PC-9 (cell line): ENCODE measurements around the gene ITSN2. TPM values are rescaled to one million over a fixed set of nuclear protein-coding genes. Genes with fewer than 3 reads are reported as not detected.
"Not testable (repeated sequence)": the region's sequence is repeated elsewhere in the genome, so short reads cannot be mapped to it uniquely, and the experiment has no call there.

Source experiments
- BruUV-seq: library from RNA; stranded (reverse); fragments of 400-500 nt; replicated peaks from 2 replicates; lab custom pipeline; 2021; lab: Mats Ljungman, UMichigan
- CTCF ChIA-PET: fragments of 300-600 bp; sonication (Branson Sonifier 250); formaldehyde crosslinking; loops from one replicate; lab custom pipeline; 2022; ENCODE audit warnings: antibody characterized with exemption; lab: Charles Lee
- POLR2A ChIA-PET: fragments of 300-600 bp; sonication (Branson Sonifier 250); formaldehyde crosslinking; loops from one replicate; lab custom pipeline; 2022; ENCODE audit warnings: antibody characterized with exemption; ENCODE audit not compliant: unreplicated experiment; lab: Charles Lee
- DNase-seq, 2 experiments: peaks; one replicate each; pipeline versions ENCODE4 v3.0.0 to v3.0.0-alpha.2; 2015 to 2022; ENCODE audit warnings: mixed read lengths in 1 of 2
- H2AFZ ChIP-seq: fragments of 200-600 bp; sonication (generic); 2 replicates; pipeline ENCODE4 v1.8.1; 2017; ENCODE audit warnings: antibody characterized with exemption
- H3F3A ChIP-seq: fragments of 200-600 bp; sonication (generic); 2 replicates; pipeline ENCODE4 v1.8.1; 2017; ENCODE audit warnings: antibody characterized with exemption, mild to moderate bottlenecking, low read depth; ENCODE audit not compliant: insufficient read depth
- H3K27ac ChIP-seq: fragments of 200-600 bp; sonication (generic); 2 replicates; pipeline ENCODE4 v1.6.1; 2016; ENCODE audit warnings: mixed run types
- H3K27me3 ChIP-seq: fragments of 200-600 bp; sonication (generic); 2 replicates; pipeline ENCODE4 v1.6.1; 2016; ENCODE audit warnings: low read depth, mixed run types; ENCODE audit not compliant: insufficient read depth
- H3K36me3 ChIP-seq: fragments of 200-600 bp; sonication (generic); 2 replicates; pipeline ENCODE4 v1.6.1; 2016; ENCODE audit warnings: low read depth, mixed run types
- H3K4me1 ChIP-seq: fragments of 200-600 bp; sonication (generic); replicated peaks from 2 replicates; pipeline ENCODE4 v1.6.1; 2016; ENCODE audit warnings: mixed run types; ENCODE audit not compliant: insufficient read depth
- H3K4me2 ChIP-seq: fragments of 200-600 bp; sonication (generic); 2 replicates; pipeline ENCODE4 v1.6.1; 2017; ENCODE audit warnings: mixed run types
- H3K4me3 ChIP-seq: fragments of 200-600 bp; sonication (generic); 2 replicates; pipeline ENCODE4 v1.6.1; 2016; ENCODE audit warnings: mixed run types
- H3K79me2 ChIP-seq: fragments of 200-600 bp; sonication (generic); 2 replicates; pipeline ENCODE4 v1.6.1; 2017; ENCODE audit warnings: low read depth, mixed run types
- H3K9me2 ChIP-seq: fragments of 200-600 bp; sonication (generic); 2 replicates; pipeline ENCODE4 v1.8.1; 2017; ENCODE audit warnings: mild to moderate bottlenecking; ENCODE audit not compliant: insufficient read depth
- H3K9me3 ChIP-seq: fragments of 200-600 bp; sonication (generic); 2 replicates; pipeline ENCODE4 v1.8.1; 2016; ENCODE audit warnings: low read depth; ENCODE audit not compliant: insufficient read depth
- H4K20me1 ChIP-seq: fragments of 200-600 bp; sonication (generic); 2 replicates; pipeline ENCODE4 v1.8.1; 2017; ENCODE audit not compliant: insufficient read depth
- CTCF ChIP-seq: fragments of 200-600 bp; sonication (generic); conservative IDR thresholded peaks from 2 replicates; pipeline ENCODE4 v1.6.1; 2017; ENCODE audit warnings: mixed run types, antibody characterized with exemption, mild to moderate bottlenecking, moderate library complexity
- EZH2 ChIP-seq: fragments of 200-600 bp; sonication (generic); IDR thresholded peaks from 2 replicates; pipeline ENCODE4 v1.8.0; 2017; ENCODE audit warnings: antibody characterized with exemption, low read depth
- intact Hi-C: fragments of 100-400 bp; cut with micrococcal nuclease; formaldehyde crosslinking; loops from one replicate; pipeline ENCODE4 v1.10.0; 2022; ENCODE audit not compliant: unreplicated experiment
- total RNA-seq: library from RNA; stranded (reverse); gene quantifications from 2 replicates; pipeline ENCODE4 v1.2.3, GENCODE V29; 2021

ITSN2 gene
- total RNA-seq, 1 experiment from 2014 or later = 28.4 TPM

DNA sequence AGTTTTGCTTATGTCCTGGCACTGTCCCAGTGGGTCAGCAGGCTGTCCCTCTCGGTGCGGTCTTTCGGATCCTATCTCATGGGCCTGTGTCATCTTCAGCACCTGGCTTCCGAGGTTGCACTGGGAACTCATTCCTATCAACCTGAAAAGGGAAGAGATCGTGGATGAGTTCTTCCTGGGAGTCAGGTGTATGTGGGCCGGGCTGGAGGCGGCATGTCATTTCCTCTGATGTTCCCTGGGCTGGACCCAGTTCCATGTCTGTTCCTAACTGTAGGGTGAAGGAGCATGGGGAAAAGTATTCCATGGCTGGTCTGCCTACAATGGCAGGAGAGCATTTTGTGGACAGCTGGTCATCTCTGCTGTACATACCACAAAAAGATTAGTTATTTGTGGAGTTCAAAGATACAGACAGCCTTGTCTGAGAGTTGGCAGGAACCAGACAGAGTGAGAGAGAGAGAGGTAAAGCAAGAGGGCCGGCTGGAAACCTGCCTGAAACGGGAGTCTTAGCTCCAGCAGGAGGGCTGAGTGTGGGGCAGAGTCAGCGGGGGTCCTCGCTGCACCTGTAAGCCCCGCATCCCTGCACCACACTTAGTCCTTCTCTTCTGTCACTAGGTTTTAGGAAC, 160.3 kb downstream of the ITSN2 start:
- Histone ChIP-seq H3K4me2 (no peak overlapping the region), H3K36me3 (0 out of 2 replicates have a peak, but pooled peaks cover 4% of the 10 kb centered on the region), H3K9me2 (no peaks in the 10 kb centered on the region), H3K4me1 (no peaks in the 10 kb centered on the region), H2AFZ (no peak overlapping the region), H3K27ac (no peak overlapping the region), H3K4me3 (no peak overlapping the region), H3K9me3 (no peaks in the 10 kb centered on the region), H3K27me3 (no peaks in the 10 kb centered on the region; the same call in 1 of the 2 replicates), H3F3A (no peaks in the 10 kb centered on the region; the same call in 1 of the 2 replicates), H4K20me1 (no peaks in the 10 kb centered on the region), H3K79me2 (no peaks in the 10 kb centered on the region)
- DNase-seq = no peak
- no peak for TF ChIP-seq EZH2
- no peak for TF ChIP-seq CTCF
- BruUV-seq = no TSS peak
- POLR2A ChIA-PET = interaction anchor here (0.6 kb wide), 1 partner anchor 819 kb away, joined by 3 read pairs; no protein-coding TSS in a partner anchor
- CTCF ChIA-PET = no interaction called here
- intact Hi-C loops = no loop called here

- H3F3A ChIP-seq, H3K79me2 ChIP-seq, H2AFZ ChIP-seq, H3K9me3 ChIP-seq, H3K4me3 ChIP-seq, H4K20me1 ChIP-seq, H3K36me3 ChIP-seq, H3K4me2 ChIP-seq, intact Hi-C loops, H3K9me2 ChIP-seq, DNase-seq, BruUV-seq, H3K27ac ChIP-seq, H3K27me3 ChIP-seq, POLR2A ChIA-PET, CTCF ChIA-PET, H3K4me1 ChIP-seq: not testable (repeated sequence)
Measured at GRCh38 chr2:24197213-24197612, 163.1 kb downstream of the ITSN2 start.

GRCh38 chr2:24191848-24192247, 168.5 kb downstream of the ITSN2 start:
- CTCF ChIA-PET = no interaction called here
- no peak overlapping the region for H3K4me2 ChIP-seq
- H3K9me2 ChIP-seq = no peaks in the 10 kb centered on the region
- no peaks in the 10 kb centered on the region for H3K9me3 ChIP-seq
- no peaks in the 10 kb centered on the region for H3F3A ChIP-seq
- TF ChIP-seq EZH2 (no peak), CTCF (no peak)
- H3K79me2 ChIP-seq = no peaks in the 10 kb centered on the region
- H3K4me3 ChIP-seq = no peak overlapping the region
- H3K27me3 ChIP-seq = no peaks in the 10 kb centered on the region; the same call in 1 of the 2 replicates
- H2AFZ ChIP-seq = no peak overlapping the region
- DNase-seq = no peak
- intact Hi-C loops = no loop called here
- H3K36me3 ChIP-seq = no peaks in the 10 kb centered on the region
- H3K4me1 ChIP-seq = no peaks in the 10 kb centered on the region
- no peaks in the 10 kb centered on the region for H4K20me1 ChIP-seq
- POLR2A ChIA-PET = no interaction called here
- no TSS peak for BruUV-seq
- H3K27ac ChIP-seq = no peak overlapping the region

GRCh38 chr2:24191156-24191555, 169.2 kb downstream of the ITSN2 start:
- Histone ChIP-seq H3K4me3 (no peak overlapping the region), H3K27me3 (no peaks in the 10 kb centered on the region), H3K4me2 (no peak overlapping the region), H3K9me2 (no peaks in the 10 kb centered on the region), H3K9me3 (no peaks in the 10 kb centered on the region), H3K4me1 (no peaks in the 10 kb centered on the region), H3K36me3 (no peaks in the 10 kb centered on the region), H4K20me1 (no peaks in the 10 kb centered on the region), H3K79me2 (no peaks in the 10 kb centered on the region), H3K27ac (no peak overlapping the region), H2AFZ (no peak overlapping the region), H3F3A (no peaks in the 10 kb centered on the region)
- TF ChIP-seq EZH2 (no peak), CTCF (no peak)
- intact Hi-C loops = no loop called here
- ChIA-PET CTCF (no interaction called here), POLR2A (no interaction called here)
- no TSS peak for BruUV-seq
- DNase-seq = no peak
